CD4-positive, alpha-beta T cell (primary cell): ENCODE results near the gene UNC13A. TPM values are rescaled to one million over a fixed set of nuclear protein-coding genes. Genes with fewer than 3 reads are reported as not detected.

Experiments used
- ATAC-seq: fragments of 200-7000 bp; cut with Tn5 transposase; one replicate; pipeline ENCODE4 v1.10.0; 2022; ENCODE audit warnings: mild to moderate bottlenecking; ENCODE audit not compliant: poor library complexity
- CTCF ChIA-PET: fragments of 350-600 bp; sonication (Branson Sonifier 250); formaldehyde crosslinking; loops from one replicate; lab custom pipeline; 2021; ENCODE audit warnings: antibody characterized with exemption, inconsistent platforms; lab: Charles Lee
- POLR2A ChIA-PET: fragments of 350-600 bp; sonication (Branson Sonifier 250); formaldehyde crosslinking; loops from one replicate; lab custom pipeline; 2021; ENCODE audit warnings: antibody characterized with exemption, inconsistent platforms; lab: Charles Lee
- DNase-seq, 14 experiments: peaks; one replicate each; pipeline ENCODE4 v3.0.0-alpha.2; 2013 to 2020; ENCODE audit warnings: mixed read lengths in 2 of 14
- H3K27ac ChIP-seq, 2 donors: one replicate each; pipeline versions ENCODE4 v1.5.1 to v1.7.0; 2013; ENCODE audit warnings: low read length in 2 of 2, low read depth in 1 of 2, mild to moderate bottlenecking in 1 of 2
- H3K27me3 ChIP-seq, 2 experiments: 1 replicate in 1 of 2; 2 replicates in 1 of 2; pipeline versions ENCODE4 v1.6.1 to v1.7.0; 2013; ENCODE audit warnings: low read length in 2 of 2, control low read depth in 1 of 2, mild to moderate bottlenecking in 1 of 2, moderate library complexity in 1 of 2; ENCODE audit not compliant: insufficient read depth in 2 of 2, control insufficient read depth in 1 of 2
- H3K36me3 ChIP-seq: one replicate; pipeline ENCODE4 v1.6.1; 2013; ENCODE audit warnings: low read length, control low read depth; ENCODE audit not compliant: insufficient read depth
- H3K4me1 ChIP-seq: one replicate; pipeline ENCODE4 v1.6.1; 2013; ENCODE audit warnings: low read length, control low read depth; ENCODE audit not compliant: insufficient read depth
- H3K4me3 ChIP-seq: one replicate; pipeline ENCODE4 v1.5.1; 2013; ENCODE audit warnings: mild to moderate bottlenecking, low read length, moderate library complexity
- H3K9me3 ChIP-seq, 2 experiments: 1 replicate in 1 of 2; 2 replicates in 1 of 2; pipeline versions ENCODE4 v1.6.1 to v1.7.0; 2013; ENCODE audit warnings: low read length in 2 of 2, mild to moderate bottlenecking in 2 of 2, control low read depth in 1 of 2, moderate library complexity in 1 of 2; ENCODE audit not compliant: control insufficient read depth in 1 of 2, insufficient read depth in 1 of 2
- H3K27ac Mint-ChIP-seq: one replicate; pipeline ENCODE4 v1.8.0; 2020; ENCODE audit warnings: mixed read lengths
- H3K27me3 Mint-ChIP-seq: one replicate; pipeline ENCODE4 v1.8.0; 2021; ENCODE audit warnings: mixed read lengths
- H3K36me3 Mint-ChIP-seq: one replicate; pipeline ENCODE4 v1.8.0; 2021; ENCODE audit warnings: low read depth, mixed read lengths
- H3K4me1 Mint-ChIP-seq: one replicate; pipeline ENCODE4 v1.8.0; 2021; ENCODE audit warnings: low read depth, mixed read lengths
- H3K4me3 Mint-ChIP-seq: one replicate; pipeline ENCODE4 v1.8.0; 2020; ENCODE audit warnings: mild to moderate bottlenecking, mixed read lengths
- H3K9me3 Mint-ChIP-seq: one replicate; pipeline ENCODE4 v1.8.0; 2020; ENCODE audit warnings: mixed read lengths
- CTCF ChIP-seq: fragments of 200-600 bp; IDR thresholded peaks from one replicate; pipeline ENCODE4 v1.8.0; 2022; ENCODE audit warnings: antibody characterized with exemption, mild to moderate bottlenecking
- intact Hi-C, 2 experiments: fragments of 100-400 bp; cut with DNase I in 1 of 2; cut with micrococcal nuclease in 1 of 2; formaldehyde crosslinking; loops; one replicate each; pipeline versions ENCODE4 v1.15.1 to v1.9.0; 2023 to 2025; cut with DNase I, micrococcal nuclease
- total RNA-seq, 174 experiments: library from RNA in 2 of 174; stranded (reverse) in 2 of 174; gene quantifications; one replicate each; pipeline ENCODE4 v1.2.3 and lab custom pipeline; 2021 to 2026

The UNC13A gene
- total RNA-seq, 2 experiments from 2014 or later: 0.11 to 0.14 TPM

GRCh38 chr19:17685451-17686022, 2.6 kb downstream of the UNC13A start:
- H3K36me3 Mint-ChIP-seq: no peaks in the 10 kb centered on the region
- H3K4me1 Mint-ChIP-seq: peaks cover 12% of the 10 kb centered on the region
- Histone ChIP-seq H3K4me3 (no peak overlapping the region), H3K27ac (no peak overlapping the region), H3K9me3 (peaks cover 0 to 25% of the 10 kb centered on the region in 2 experiments), H3K4me1 (peaks cover 27% of the 10 kb centered on the region), H3K27me3 (peaks cover 63 to 90% of the 10 kb centered on the region in 2 experiments), H3K36me3 (no peaks in the 10 kb centered on the region)
- intact Hi-C loops: no loop called here
- DNase-seq (no peak), ATAC-seq (no peak)
- POLR2A ChIA-PET: no interaction called here
- no peak overlapping the region for H3K4me3 Mint-ChIP-seq
- H3K27me3 Mint-ChIP-seq: peaks cover 92% of the 10 kb centered on the region
- no peak for TF ChIP-seq CTCF
- H3K27ac Mint-ChIP-seq: no peak overlapping the region
- no peaks in the 10 kb centered on the region for H3K9me3 Mint-ChIP-seq
- CTCF ChIA-PET: no interaction called here

GRCh38 chr19:17684256-17684655, 3.9 kb downstream of the UNC13A start:
- no peak overlapping the region for H3K27ac ChIP-seq
- H3K4me1 ChIP-seq: peaks cover 36% of the 10 kb centered on the region
- Mint-ChIP-seq H3K27ac (no peak overlapping the region), H3K4me3 (no peak overlapping the region), H3K4me1 (peaks cover 12% of the 10 kb centered on the region), H3K9me3 (no peaks in the 10 kb centered on the region), H3K36me3 (no peaks in the 10 kb centered on the region), H3K27me3 (peaks cover 92% of the 10 kb centered on the region)
- H3K36me3 ChIP-seq: no peaks in the 10 kb centered on the region
- H3K27me3 ChIP-seq: peaks cover 70 to 94% of the 10 kb centered on the region in 2 experiments
- no peak for TF ChIP-seq CTCF
- ATAC-seq: no peak
- intact Hi-C loops: no loop called here
- peaks cover 0 to 25% of the 10 kb centered on the region in 2 experiments for H3K9me3 ChIP-seq
- ChIA-PET POLR2A (no interaction called here), CTCF (no interaction called here)
- DNase-seq: no peak
- H3K4me3 ChIP-seq: no peak overlapping the region

- CTCF ChIA-PET: no interaction called here
- Histone ChIP-seq H3K27ac (no peak overlapping the region), H3K4me1 (peaks cover 33% of the 10 kb centered on the region), H3K36me3 (no peaks in the 10 kb centered on the region), H3K27me3 (peaks cover 63 to 82% of the 10 kb centered on the region in 2 experiments), H3K4me3 (no peak overlapping the region), H3K9me3 (peaks cover 0 to 22% of the 10 kb centered on the region in 2 experiments)
- no peak for TF ChIP-seq CTCF
- ATAC-seq: no peak
- intact Hi-C loops: no loop called here
- no peaks in the 10 kb centered on the region for H3K36me3 Mint-ChIP-seq
- POLR2A ChIA-PET: no interaction called here
- peaks cover 7% of the 10 kb centered on the region for H3K4me1 Mint-ChIP-seq
- no peak for DNase-seq
- H3K27ac Mint-ChIP-seq: no peak overlapping the region
- H3K9me3 Mint-ChIP-seq: no peaks in the 10 kb centered on the region
- peaks cover 89% of the 10 kb centered on the region for H3K27me3 Mint-ChIP-seq
- no peak overlapping the region for H3K4me3 Mint-ChIP-seq
Observed at GRCh38 chr19:17683078-17683477, 5.1 kb downstream of the UNC13A start.
